BE2C (cell line): ENCODE results near the gene MNS1.

Experiments
- DNase-seq: peaks from one replicate; pipeline ENCODE4 v3.0.0-alpha.2; 2020
- H3K27me3 ChIP-seq: fragments of 250-450 bp; sonication (Bioruptor Pico); 2 replicates; pipeline ENCODE4 v1.5.1; 2020; ENCODE audit warnings: mild to moderate bottlenecking
- H3K36me3 ChIP-seq: fragments of 250-450 bp; sonication (Bioruptor Pico); 2 replicates; pipeline ENCODE4 v1.5.1; 2020; ENCODE audit warnings: mild to moderate bottlenecking
- H3K4me1 ChIP-seq: fragments of 250-450 bp; sonication (Bioruptor Pico); 2 replicates; pipeline ENCODE4 v1.5.1; 2020
- H3K4me3 ChIP-seq: 2 replicates; pipeline ENCODE4 v1.5.1; 2011; ENCODE audit warnings: low read depth, low read length
- H3K9me3 ChIP-seq: fragments of 250-450 bp; sonication (Bioruptor Pico); 2 replicates; pipeline ENCODE4 v1.5.1; 2020
- CTCF ChIP-seq: IDR thresholded peaks from 2 replicates; pipeline ENCODE4 v1.5.1; 2012; ENCODE audit warnings: mild to moderate bottlenecking, low read depth, low read length

The MNS1 gene

GRCh38 chr15:56460947-56461346 is 4.0 kb downstream of the MNS1 start:
- H3K36me3 ChIP-seq: no peaks in the 10 kb centered on the region
- H3K4me1 ChIP-seq: no peaks in the 10 kb centered on the region
- no peaks in the 10 kb centered on the region for H3K27me3 ChIP-seq
- no peak for DNase-seq
- H3K9me3 ChIP-seq: no peaks in the 10 kb centered on the region
- no peak for TF ChIP-seq CTCF
- no peak overlapping the region for H3K4me3 ChIP-seq

- Histone ChIP-seq H3K4me3 (no peak overlapping the region), H3K36me3 (no peaks in the 10 kb centered on the region), H3K4me1 (peaks cover 4% of the 10 kb centered on the region; the same call in 1 of the 2 replicates), H3K27me3 (no peaks in the 10 kb centered on the region), H3K9me3 (no peaks in the 10 kb centered on the region)
- DNase-seq: no peak
- no peak for TF ChIP-seq CTCF
These were observed 4.9 kb downstream of the MNS1 start for GRCh38 chr15:56460071-56460470.

- TF ChIP-seq CTCF: no peak
- DNase-seq: no peak
These were observed 5.8 kb downstream of the MNS1 start for GRCh38 chr15:56459096-56459495.

GRCh38 chr15:56456229-56456628 is 8.7 kb downstream of the MNS1 start:
- no peak for TF ChIP-seq CTCF
- H3K4me1 ChIP-seq: peaks cover 4% of the 10 kb centered on the region; the same call in 1 of the 2 replicates
- H3K36me3 ChIP-seq: no peaks in the 10 kb centered on the region
- no peaks in the 10 kb centered on the region for H3K27me3 ChIP-seq
- DNase-seq: no peak
- no peak overlapping the region for H3K4me3 ChIP-seq
- H3K9me3 ChIP-seq: no peaks in the 10 kb centered on the region

More at GRCh38 chr15:56459096-56459495, 5.8 kb downstream of the MNS1 start:
- Histone ChIP-seq H3K27me3 (no peaks in the 10 kb centered on the region), H3K9me3 (no peaks in the 10 kb centered on the region), H3K4me3 (no peak overlapping the region), H3K4me1 (peaks cover 4% of the 10 kb centered on the region; the same call in 1 of the 2 replicates), H3K36me3 (no peaks in the 10 kb centered on the region)

GRCh38 chr15:56454836-56455235 is 10.1 kb downstream of the MNS1 start:
- H3K36me3 ChIP-seq: no peaks in the 10 kb centered on the region
- no peak for TF ChIP-seq CTCF
- no peak for DNase-seq
- H3K4me1 ChIP-seq: peaks cover 4% of the 10 kb centered on the region; the same call in 1 of the 2 replicates
- no peak overlapping the region for H3K4me3 ChIP-seq
- no peaks in the 10 kb centered on the region for H3K9me3 ChIP-seq
- no peaks in the 10 kb centered on the region for H3K27me3 ChIP-seq

- Histone ChIP-seq H3K27me3 (no peaks in the 10 kb centered on the region), H3K9me3 (no peaks in the 10 kb centered on the region), H3K4me1 (no peaks in the 10 kb centered on the region), H3K36me3 (no peaks in the 10 kb centered on the region), H3K4me3 (no peak overlapping the region)
- no peak for TF ChIP-seq CTCF
- DNase-seq: no peak
These were observed 19.2 kb downstream of the MNS1 start for GRCh38 chr15:56445746-56446145.
